GM19238 (cell line): ENCODE measurements around the gene C6.
"Not testable (repeated sequence)": the region's sequence is repeated elsewhere in the genome, so short reads cannot be mapped to it uniquely, and the experiment has no call there.

ENCODE experiments used
- DNase-seq: peaks from one replicate; pipeline ENCODE4 v3.0.0; 2011; ENCODE audit warnings: low spot score; ENCODE audit not compliant: insufficient read length

Gene C6

GRCh38 chr5:41200506-41200905, 12.8 kb downstream of the C6 start:
- no peak for DNase-seq

GRCh38 chr5:41199660-41200059, 13.7 kb downstream of the C6 start:
- DNase-seq: no peak

DNA sequence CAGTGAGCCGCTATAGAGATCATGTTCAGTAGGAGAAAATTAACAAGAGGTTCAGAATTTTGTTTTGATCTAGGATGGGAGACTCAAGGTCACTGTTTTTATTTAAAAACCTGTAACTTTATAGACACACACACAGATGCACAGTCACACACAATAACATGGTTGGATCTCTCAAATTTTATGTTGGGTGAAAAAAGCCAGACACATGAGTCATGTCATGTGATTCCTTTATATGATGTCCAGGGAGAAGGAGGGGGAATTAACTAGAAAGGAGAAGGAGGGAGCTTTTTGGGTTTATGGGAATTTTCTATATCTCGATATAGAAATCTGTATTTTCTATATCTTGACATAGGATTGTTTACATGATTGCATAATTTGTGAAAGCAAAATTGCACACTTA, 17.1 kb downstream of the C6 start:
- no peak for DNase-seq

DNA sequence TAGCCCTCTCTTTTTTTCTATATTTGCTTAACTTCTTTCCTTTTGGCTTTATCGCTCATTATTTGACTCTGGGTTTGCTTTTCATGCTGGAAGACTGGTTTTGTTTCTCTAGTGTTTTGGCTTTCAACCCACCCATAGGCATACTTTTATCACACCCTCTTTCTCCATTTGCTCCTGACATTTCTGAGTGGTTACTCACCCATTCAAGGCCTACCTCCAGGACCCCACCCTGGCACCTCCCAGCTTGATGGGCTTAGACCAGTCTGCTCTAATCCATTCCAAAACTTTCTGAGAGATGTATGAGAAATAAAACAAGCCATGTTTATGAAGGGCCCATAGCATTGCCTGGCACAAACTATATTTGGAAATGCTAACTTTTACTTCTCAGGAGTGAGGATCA, 18.1 kb downstream of the C6 start:
- DNase-seq: no peak

DNA sequence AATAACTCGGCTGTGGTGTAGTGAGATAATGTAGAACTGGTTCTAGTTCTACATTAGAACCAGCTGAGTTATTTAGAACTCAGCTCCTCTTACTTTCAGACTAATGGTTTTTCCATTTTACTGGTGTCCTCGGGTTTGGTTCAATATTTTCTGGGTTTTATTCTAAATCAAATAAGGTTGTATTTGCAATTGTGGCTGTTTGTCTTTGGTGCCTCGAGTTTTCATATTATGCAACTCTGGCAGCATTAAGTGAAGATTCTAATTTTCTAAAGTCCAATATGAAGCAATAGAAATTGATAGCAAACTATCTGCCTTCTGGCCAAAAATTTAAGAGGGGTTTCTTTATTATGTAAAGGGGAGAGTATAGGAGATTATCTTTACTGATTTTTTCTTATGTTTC, 19.0 kb downstream of the C6 start:
- DNase-seq: no peak

DNA sequence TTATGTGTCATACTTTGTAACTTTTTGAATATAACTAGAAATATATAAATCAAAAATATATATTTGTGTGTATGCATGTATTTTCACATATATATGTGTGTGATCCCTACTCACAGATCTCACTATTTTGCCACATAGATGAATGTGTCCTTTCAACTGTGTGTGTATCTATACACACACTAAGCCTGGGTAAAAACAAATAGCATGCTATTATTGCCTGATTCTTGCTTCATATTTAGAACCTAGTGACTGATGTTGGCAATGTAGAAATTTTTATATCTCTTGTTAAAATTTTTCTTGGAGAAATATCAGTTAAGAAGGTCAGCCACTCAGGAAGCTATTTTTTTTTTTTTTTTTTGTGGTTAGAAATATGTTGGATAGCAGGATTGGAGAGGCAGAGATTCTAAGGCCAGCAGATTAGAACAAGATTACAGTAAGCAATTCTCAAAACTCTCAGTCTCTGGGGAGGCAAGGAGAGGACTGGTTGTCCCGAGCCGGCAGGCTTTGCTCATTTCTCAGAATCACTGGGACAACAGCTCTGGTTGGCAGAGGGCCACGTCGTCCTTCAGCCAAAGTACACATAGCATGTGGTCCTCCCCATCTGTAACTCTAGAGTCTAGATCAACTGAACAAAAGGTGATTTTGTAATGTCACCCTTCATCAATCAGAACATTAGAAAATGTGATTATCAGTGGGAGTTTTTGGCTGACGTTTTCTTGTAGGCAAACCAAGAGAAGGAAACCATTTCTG, 19.7 kb downstream of the C6 start:
- no peak for DNase-seq

GRCh38 chr5:41191249-41191648, 22.1 kb downstream of the C6 start:
- DNase-seq: no peak

DNA sequence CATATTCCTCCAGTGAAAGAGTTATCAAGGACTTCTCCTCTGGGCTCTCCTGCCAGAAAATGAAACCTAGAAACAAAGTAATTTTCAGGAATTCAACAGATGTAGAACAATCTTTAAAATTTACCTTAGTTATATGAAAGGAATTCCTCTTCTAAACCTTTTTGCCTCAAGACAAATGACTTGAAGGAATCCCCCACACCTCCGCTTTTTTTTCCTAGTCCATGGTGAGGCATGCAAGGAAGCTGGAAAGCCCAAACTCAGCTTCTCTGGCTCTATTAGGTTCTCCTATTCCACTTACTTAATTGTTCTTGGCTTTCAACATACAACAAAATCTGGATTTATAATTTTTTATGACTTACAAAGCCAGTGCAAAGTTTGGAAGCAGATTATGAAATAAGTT, 27.2 kb downstream of the C6 start:
- no peak for DNase-seq

GRCh38 chr5:41183331-41183730, 30.0 kb downstream of the C6 start:
- not testable (repeated sequence) for DNase-seq

GRCh38 chr5:41182666-41183065, 30.7 kb downstream of the C6 start:
- no peak for DNase-seq

GRCh38 chr5:41181691-41182564, 31.4 kb downstream of the C6 start:
- no peak for DNase-seq

GRCh38 chr5:41176952-41177351, 36.4 kb downstream of the C6 start:
- no peak for DNase-seq

DNA sequence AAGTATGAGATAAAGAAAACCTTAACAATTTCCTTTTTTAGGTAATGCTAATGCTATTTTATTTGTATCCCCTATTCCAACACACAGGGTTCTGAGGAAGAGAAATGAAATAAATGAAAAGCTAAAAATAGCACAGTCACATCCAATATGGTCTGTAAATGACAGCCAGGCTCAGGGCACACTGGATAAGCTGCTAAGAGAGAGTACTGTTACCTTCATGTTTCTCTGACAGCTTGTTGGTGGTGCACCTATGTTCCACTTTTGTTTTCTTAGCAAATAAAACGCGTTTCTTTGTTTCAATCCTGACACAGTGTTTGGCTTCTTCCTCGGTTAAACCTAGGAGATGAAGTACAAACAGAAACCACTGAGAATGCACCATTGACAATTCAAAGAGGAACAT, 41.3 kb downstream of the C6 start:
- DNase-seq: no peak

DNA sequence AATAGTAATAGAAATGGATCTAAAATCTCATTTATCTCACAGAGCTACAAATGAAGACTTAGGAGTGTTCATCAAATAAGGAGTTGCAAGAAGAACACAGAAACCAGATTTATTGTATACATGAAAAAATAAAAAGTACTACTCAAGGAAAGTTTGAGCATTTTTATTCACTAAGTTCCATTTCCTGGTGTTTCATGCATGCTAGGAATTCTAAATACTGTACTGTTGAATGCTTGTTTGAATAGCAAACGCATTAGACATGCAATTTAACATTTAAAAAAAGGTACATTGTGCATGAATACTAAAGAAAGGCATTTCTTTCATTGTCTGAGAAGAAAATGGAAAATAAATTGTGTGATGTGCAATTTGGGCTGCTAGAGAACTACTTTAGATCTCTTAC, 52.1 kb downstream of the C6 start:
- no peak for DNase-seq

- no peak for DNase-seq
These were observed 55.9 kb downstream of the C6 start for GRCh38 chr5:41157272-41157894.

- DNase-seq: no peak
These were observed 56.6 kb downstream of the C6 start for GRCh38 chr5:41156739-41157138.

DNA sequence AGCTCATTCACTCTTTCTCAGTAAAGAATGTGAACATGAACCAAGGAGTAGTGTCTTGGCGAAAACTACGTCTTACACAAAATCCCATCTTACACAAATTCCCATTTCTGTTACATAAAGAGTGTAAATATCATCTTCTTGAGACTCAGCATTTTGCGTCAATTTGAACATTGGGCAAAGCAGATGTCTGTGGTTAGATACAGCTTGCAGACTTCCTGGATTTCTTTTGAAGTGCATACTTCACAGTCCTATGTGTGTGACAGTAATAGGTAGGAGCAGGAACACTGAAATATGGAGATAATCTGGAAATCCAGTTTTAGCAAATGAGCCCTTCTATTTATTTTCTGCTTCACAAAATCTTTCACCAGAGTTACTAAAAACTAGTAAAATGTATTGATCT, 58.8 kb downstream of the C6 start:
- no peak for DNase-seq

DNA sequence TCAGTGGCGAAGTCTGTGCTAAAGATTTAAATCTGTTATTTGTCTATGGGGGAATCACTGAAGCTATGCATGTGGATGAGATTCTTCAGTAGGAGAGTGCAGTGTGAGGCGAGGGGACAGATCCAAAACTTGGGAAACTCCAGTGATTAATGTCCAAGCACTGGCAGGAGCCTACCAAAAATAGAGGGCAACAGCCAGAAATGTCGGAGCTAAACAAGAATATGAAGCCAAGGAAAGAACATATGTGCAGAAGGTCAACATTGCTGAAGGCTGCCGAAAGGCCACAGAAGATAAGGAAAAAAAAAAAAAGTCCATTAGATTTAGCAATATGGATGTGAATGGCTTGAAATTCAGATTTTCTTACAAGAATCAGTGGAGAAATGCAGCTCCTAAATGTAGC, 61.8 kb downstream of the C6 start:
- DNase-seq: no peak

GRCh38 chr5:41148448-41148847, 64.9 kb downstream of the C6 start:
- no peak for DNase-seq

DNA sequence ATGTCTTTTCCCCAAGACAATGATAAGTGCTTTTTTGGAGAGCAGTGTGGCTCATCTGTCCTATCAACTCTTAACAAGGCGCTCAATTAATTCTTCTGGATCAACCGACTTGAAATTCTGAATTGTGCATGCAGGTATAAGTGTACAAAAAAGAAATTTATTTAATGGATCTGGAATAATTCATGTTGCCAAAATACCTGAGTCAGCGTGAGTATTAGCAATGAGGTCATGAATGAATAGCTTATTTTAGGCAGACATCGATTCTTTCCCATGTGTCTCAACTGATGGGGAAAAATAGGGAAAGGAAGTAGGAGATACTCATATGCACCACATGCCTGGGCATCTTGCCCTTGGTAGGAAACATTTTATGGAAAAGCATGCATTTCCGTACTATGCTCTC, 68.0 kb downstream of the C6 start:
- DNase-seq: no peak

DNA sequence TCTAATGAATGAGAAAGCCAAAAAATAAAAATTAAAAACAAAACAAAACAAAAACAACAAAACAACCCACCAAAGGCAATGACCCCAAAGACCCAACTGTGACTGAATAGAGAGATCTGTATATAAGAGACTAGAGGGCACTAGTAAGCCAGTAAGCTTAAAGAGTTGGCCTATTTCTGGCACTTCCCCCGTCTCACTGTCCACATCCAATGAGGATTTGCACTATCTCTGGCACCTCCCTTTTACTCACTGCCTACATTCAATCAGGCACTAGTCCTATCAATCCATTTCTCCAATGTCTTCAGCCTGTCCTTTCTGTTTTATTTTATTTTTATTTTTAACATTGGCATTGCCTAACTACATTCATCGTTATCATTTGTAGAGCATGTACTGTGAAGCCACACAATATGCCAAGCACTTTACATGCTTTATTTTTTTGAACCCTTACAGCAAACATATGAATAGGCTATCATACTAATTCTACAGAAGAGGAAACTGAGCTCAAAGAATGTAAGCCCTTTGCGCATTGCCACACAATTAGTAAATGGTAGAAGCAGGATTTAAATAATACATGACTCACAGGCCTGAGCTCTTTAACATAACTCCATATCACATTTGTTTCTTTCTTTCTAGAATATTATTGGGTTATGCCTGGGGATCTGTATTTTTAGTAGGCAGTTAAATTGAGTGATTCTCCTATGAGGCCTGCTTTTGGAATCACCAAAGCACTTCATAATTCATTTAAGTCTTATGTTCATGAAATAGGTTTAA, 70.0 kb downstream of the C6 start:
- no peak for DNase-seq
